Left hindlimb (tissue), 1 donor: ENCODE data around the gene ACOXL.
"Not testable (repeated sequence)": the region's sequence is repeated elsewhere in the genome, so short reads cannot be mapped to it uniquely, and the experiment has no call there.

Experiments
- DNase-seq: peaks from one replicate; pipeline ENCODE4 v3.0.0-alpha.2; 2018

The ACOXL gene

DNA sequence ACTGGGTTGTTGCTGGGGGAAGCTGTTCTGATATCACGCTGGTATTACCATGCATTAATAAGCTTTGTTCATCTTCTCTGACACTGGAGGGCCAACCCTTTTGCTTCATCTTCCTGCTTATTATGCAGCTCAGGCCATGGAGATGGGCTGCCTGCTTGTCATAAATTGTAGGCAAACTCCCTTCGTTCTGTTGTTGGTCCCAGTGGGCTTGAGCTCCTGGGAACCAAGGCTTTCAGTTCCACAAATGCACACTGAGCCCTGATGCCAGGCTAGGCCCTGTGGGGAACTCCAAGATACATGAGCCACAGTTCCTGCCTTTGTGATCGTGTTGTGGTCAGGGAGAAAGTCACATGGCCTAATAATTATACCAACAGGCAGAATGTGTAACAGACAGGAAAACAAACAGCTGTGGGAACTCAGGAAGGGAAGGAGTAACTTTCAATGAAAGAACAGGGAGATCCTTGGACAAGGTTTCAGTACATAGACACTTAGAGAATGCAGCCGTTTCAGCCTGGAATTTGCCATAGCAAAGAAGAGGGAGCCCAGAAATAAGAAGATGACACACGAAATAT, 339.3 kb downstream of the ACOXL start:
- DNase-seq: peak; percentile 33

DNA sequence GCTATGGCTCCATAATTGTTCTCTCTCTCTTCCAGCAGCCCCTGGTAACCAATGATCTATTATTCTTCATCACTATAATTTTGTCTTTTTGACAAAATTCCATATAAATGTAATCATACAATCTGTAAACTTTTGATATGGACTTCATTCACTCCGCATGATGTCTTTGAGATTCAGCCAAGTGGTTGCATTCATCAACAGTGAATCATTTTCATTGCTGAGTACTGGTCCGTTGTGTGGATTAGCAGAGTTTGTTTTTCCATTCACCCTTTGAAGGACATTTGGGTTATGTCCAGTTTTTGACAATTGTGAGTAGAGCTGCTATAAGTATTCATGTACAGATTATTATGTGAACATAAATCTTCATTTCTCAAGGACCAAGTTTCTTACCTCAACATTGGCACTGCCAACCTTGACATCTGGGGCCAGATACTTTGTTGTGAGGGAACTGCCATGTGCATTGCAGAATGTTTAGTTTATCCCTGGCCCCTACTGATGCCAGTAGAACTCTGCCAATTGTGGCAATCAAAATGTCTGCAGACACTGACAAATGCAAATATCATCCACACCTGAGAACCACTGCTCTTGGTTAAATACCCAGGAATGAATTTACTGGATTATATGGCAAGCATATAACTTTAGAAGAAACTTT, 340.0 kb downstream of the ACOXL start:
- no peak for DNase-seq

DNA sequence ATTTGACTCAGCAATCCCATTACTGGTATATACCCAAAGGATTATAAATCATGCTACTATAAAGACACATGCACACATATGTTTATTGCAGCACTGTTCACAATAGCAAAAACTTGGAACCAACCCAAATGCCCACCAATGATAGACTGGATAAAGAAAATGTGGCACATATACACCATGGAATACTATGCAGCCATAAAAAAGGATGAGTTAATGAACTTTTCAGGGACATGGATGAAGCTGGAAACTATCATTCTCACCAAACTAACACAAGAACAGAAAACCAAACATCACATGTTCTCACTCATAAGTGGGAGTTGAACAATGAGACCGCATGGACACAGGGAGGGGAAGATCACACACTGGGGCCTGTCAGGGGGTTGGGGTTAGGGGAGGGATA, 350.3 kb downstream of the ACOXL start:
- not testable (repeated sequence) for DNase-seq

DNA sequence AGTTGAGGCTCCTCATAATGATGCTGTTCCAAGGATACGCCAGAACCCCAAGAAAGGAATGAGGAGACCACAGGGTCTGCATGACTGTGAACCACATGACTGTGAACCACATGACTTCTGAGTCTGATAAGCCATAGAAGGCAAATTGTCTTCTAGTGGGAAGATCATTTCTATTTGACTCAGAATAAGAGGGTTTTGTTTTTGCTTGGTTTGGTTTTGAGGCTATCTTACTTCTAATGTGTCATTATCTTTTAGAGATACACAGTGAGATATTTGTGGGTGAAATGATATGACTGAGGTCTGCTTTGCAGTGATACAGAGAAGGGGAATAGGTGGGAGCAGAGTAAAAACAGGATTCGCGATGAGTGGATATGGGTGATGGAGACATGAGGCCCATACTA, 359.4 kb downstream of the ACOXL start:
- DNase-seq: no peak

DNA sequence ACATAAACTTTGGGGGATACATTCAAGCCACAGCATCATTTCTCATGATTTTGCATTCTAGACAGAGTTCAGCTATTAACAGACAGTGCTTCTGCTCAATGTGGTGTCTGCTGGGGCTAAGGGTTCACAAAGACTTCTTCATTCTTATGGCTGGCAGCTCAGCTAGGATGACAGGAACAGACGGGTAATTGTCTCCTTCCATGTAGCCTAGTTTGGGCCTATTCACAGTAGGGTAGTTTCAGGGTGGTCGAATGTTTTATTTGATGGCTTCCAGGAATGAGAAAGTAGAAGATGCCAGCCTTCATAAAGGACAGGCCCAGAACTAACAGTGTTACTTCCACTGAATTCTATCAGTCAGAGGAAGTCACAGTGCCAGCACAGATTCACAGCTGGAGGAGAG, 362.3 kb downstream of the ACOXL start:
- DNase-seq: no peak

DNA sequence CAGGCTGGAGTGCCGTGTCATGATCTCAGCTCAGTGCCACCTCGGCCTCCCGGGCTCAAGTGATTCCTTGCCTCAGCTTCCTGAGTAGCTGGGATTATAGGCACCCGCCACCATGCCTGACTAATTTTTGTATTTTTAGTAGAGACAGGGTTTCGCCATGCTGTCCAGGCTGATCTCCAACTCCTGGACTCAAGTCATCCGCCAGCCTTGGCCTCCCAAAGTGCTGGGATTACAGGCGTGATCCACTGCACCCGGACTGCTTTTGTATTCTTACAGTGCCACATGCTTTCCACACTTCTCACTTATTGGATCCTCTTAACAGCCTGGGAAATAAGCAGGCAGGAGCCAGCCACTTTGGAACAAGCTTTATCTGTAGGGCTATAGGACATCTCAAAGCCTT, 363.1 kb downstream of the ACOXL start:
- DNase-seq: no peak

DNA sequence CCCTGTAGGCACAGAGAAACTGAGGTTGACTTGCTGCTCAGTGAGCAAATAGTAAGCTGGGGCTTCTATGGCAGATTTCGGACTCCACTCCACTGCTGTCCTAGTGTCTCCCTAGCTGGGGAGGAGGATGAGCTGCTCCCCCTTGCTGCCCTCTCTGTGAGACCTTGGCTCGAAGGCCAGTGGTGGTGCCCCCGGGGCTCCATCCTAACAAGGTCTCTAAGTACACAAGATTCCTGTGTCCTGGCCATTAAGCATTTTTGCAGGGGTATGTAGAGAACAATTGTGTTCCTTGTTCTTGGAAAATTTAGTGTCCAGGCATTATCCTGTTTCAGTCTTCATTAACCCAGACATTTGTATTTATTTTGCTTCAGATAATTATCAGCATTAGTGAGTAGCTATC, 367.0 kb downstream of the ACOXL start:
- DNase-seq: no peak

DNA sequence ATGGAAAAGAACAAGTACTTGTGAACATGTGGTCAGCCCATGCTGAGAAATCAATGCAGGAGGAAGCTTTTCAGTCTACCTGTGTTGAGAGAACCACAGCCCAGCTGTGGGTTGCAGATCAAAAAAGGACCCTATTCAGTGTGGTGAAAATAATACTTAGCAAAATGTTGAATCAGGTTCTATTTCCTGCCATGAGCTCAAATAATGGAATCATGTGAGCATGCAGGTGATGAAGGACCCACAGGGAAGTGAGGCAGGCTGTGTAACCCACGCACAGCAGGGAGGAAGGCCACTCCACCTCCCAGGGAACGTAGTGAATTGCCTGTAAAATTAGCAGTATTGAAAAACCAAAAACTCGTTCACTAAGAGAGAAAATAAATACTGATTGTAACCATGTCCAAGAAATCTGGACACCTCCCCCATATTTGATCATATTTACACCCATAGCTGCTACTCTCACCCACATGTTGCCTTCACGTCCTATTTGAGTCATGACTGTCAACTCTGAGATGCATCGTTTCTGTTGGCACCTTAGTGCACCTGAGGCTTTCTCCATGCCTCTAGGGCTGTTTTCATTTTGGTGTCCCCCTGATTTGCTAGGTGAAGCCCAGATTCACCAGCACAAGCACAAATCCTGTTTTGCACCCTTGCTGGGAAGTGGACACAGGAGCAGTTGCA, 367.9 kb downstream of the ACOXL start:
- DNase-seq: no peak

DNA sequence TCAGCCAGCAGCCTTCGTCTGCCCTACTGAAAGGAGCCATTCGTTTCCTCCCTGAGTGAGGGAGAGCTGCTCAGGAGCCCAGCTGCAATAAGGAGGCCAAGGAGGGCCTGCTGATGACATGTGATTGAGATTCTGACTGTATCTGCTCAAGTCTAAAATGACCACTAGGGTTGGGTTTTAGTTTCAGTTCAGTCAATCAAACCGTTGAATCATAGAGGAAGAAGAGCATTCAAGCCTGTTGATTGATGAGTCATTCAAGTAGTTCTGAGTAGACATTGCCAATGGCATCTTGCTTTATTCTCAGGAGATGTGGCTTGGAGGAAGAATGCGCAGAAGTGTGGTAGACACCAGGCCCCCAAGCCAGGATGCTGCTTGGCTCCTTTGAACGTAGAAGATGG, 368.4 kb downstream of the ACOXL start:
- DNase-seq: no peak

DNA sequence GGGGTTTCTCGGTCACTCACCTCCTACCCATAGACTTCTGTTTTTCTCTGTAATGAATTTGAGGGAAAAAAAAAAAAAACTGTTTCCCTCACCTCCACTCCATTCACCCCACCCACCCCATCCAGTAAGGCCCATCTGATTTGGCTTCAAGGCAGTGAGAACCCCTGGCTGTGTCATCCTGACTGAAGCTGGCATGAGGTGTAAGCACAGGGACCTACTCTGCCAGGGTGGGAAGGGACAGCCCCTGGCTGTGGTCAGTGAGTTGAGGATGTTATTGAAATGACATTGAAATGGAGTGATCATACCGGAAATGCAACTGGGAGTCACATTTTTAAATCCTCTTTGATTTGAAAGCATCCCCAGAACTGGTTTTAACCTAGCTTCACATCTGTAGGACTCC, 369.2 kb downstream of the ACOXL start:
- DNase-seq: no peak

DNA sequence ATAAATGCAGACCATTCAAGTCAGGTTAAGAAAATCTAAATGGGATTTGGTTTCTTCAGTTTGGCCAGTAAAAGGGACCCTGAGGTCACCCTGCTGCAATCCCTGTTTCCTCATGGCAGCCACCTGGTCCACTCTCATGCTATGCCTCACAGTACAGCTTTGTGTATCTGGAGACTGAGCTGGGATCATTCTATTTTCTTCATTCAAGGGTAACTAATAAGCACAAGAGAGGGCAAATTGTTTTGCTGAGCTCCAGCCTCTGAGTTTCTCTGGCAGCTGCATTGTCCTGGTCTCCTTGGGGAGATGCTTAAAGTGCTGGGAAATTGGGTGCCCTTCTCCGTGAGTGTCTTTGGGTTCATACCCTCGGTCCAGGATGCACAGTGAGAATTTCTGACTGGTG, 369.8 kb downstream of the ACOXL start:
- DNase-seq: no peak

DNA sequence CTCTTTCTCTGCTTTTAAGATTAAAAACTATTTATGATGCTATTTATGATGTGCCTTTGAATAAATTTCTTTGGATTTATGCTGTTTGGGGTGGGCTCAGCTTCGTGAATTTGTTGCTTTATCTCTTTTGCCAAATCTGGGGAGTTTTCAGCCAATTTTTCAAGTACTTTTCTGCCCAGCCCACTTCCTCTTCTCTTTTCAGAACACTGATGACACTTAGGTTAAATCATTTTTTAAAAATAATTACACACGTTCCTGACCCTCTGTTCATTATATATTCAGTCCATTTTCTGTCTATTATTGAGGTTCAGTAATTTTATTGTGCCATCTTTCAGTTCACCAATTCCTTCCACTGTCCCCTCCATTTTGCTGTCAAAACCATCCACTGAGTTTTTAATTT, 373.6 kb downstream of the ACOXL start:
- DNase-seq: no peak

DNA sequence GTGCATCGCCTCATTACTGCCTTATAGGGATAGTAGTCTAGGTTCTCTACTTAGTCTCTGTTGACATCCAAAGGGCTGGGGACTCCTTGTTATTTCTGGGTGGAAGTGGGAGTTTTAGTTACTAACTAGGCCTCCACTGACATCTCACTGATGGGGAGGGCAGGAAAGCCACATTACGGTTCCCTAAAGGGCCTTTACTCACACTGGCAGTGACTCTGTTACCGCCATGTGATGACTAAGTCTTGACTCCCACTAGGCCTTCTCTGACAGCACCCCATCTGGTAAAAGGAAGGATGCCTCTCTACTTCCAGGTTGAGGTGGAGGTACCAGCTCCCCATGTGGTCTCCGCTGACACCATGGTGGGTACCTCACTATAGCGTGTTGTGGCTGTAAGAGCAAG, 374.3 kb downstream of the ACOXL start:
- DNase-seq: no peak

DNA sequence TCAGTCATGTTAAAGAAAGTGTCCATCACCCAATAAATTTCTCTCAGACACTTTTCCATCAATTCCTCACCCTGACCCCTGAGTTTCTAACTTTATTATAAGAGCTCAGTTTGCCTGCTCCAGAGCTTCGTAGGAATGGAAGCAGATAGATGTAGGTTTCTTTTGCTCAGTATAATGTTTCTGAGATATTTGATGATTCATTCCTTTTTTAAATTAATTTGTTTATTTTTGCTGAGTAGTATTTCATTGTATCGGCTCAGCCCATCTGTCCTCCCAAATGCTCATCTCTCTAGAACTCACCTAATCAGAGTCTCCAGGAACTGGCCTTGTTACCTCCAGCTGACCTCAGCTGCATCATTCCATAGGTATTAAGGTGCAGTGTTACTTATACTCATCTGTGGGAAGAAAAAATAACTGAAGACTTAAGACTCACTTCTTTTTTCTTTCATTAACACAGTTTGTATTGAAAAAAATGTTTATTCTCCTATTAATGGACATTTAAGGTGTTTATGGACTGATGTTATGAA, 376.4 kb downstream of the ACOXL start:
- DNase-seq: no peak

DNA sequence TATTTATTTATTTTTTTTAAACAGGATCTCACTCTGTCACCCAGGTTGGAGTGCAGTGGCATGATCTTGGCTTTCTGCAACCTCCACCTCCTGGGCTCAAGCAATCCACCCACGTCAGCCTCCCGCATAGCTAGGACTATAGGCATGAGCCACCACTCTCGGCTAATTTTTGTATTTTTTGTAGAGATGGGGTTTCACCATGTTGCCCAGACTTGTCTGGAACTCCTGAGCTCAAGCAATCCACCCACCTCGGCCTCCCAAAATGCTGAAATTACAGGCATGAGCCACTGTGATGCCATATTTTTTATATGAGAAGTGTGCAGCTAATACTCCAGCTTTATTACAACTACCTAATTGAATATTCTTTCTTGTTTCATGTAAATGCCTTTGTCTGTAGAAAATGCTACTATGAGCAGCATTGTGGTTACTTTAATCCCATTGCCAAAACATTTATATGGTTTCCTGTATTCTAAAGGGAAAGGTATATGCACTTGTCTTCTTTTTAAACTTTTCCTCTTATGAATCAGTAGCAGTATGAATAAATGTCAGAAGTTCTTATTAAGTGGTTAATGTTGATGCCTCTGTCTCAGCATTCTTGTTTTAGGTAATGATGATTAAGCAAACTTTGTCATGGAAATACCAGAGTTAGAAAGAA, 378.9 kb downstream of the ACOXL start:
- no peak for DNase-seq

DNA sequence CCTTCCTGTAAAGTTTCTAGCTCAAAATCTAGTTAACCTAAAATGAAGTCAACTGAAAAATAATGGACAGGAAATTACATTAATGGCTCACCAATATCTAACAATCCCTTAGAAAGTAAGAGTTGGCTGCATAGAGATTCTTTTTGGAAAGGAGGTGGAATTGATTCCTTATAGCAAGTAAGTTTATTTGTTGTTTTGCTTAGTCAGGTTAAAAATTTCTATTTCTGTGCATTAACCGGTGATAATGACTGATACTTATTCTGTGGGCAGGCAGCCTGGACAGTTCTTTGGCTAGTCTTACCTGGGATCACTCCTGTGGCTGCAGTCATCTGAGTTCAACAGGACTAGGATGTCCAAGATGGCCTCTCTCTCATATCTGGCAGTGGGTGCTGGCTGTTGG, 381.5 kb downstream of the ACOXL start:
- no peak for DNase-seq

DNA sequence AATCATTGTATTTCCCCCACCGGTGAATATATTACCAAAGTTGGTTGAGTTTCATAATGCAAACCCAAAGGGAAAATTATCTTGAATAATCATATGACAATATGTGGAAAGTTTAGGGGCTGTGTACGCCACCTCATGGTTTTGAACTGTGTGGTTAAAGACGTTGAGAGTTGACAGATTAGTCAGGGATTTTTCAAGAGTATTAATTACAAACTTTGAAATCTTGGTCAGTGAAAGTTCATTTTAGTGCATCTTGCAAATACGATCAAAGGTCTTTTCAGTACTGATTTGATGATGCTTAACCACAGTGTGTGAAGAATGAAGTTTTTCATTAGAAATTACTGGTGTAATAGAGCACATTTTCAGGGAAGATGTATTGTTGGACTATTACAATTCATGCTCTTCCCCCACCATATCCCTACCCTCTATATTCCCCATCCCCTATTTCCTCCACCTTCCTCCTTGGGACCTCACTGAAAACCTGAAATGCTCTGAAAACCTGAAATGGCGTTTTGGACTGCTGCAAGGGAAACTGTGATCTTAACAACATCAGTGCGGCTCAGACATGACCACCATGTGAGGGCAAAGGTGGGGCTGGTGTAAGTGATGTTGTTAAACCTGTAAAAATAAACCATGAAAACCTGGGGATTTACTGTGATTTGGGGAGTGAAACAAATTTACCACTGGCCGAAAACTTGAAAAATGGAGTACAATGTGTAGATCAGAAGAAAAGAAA, 383.8 kb downstream of the ACOXL start:
- DNase-seq: no peak

DNA sequence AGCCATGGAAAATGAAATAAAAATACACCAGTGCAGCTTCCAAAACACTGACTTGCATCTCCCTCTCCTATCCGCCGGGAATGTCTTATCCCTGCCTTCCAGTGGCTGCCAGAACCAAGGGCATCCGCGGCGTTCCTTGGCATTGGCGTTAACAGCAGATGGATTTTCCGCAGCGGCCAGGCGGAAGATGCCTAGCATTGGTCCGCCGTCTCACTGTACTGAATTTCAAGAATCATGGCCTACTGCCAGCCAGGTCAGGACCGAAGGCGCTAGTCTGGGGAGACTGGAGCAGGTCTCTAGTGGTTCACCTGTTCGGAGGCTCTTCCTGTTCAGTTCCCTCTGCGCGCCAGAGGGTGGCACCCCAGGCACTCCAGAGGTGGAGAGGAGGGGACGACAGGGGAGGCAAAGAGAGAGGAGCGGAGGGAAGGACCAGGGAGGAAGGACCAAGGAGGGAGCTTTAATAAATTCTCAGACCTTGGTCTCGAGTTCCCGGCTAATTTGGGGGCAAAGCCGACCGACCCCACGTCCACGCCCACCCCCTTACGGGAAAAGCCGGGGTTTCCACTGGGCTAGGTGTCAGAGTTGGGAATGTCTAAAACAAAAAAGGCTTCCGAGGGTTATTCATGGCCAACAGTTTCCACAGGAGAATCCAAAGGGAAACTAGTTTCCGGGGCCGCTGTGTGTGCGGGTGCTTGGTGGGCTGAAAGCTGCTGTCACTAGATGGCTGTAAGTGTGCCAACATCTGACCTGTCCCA, 384.6 kb downstream of the ACOXL start:
- peak; percentile 69 for DNase-seq

DNA sequence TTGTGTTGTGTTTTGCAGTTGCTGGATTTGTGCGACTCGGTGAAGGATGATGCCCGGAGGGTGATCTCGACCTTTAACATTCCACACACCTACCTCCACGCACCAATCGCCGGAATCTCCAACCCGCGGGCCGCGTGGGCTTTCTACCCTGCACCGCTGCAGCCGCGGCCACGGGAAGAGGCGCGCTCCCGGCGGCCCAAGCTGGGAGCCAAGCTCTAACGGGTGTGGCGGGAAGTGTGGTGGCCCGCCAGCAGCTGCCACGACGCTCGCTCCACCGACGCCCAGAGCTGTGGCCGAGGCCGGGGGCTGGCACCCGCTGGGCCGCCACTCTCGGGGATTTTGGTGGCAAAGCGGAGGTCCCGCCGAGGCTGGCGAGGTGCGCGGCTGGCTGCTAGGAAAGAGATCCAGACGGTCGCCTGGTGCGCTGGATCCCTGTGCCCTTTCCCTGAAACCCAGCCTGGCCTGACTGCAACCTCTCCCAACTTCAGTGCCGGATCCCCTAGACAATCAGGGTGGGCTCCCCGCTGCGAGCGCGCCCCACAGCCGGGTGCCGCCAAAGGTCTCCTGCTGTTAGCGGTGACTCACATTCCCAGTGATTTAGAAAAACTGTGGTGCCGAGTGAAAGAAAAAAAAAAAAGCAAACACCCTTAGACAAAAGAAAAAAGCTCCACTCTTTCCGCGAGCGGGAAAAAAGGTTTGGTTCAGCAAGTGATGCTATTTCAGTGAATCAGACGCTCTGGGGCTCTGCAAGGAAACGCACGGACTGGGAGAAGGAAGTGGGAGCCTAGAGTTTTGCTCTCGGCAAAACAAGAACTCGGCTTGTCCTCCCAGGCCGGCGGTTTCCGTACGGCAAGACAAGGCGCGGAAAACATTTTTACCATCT, 385.5 kb downstream of the ACOXL start:
- peak; percentile 63 for DNase-seq

DNA sequence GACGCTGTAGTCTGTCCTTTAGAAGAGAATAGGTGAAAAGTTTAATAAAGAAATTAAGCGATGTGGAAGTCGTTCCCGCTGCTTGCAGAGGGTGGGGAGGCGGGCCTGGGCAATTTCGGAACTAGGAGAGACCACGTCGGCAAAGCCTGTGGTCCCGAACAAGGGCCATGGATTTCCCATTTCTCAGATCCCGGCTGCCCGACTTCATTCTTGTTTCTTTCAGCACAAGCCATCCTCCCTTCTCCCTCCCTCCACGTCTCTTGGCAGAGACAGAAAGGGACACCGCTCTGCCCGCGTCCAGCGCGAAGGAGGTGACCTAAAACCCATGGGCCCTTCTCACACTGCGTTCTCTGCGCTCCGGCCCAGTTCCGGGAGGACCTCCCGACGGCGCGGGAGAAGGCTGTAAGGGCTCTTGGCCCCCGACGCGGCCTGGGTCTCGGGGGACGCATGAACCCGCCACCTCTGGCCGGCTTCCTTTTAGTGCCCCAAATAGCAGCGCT, 386.2 kb downstream of the ACOXL start:
- no peak for DNase-seq
